Prostate gland (tissue), 2 donors: ENCODE data around the gene NPIPA2. TPM values are rescaled to one million over a fixed set of nuclear protein-coding genes. Genes with fewer than 3 reads are reported as not detected.
"Not testable (repeated sequence)": the region's sequence is repeated elsewhere in the genome, so short reads cannot be mapped to it uniquely, and the experiment has no call there.

Experiments
- DNase-seq: peaks from one replicate; pipeline ENCODE4 v3.0.0-alpha.2; 2019; ENCODE audit warnings: low spot score
- H3K27ac ChIP-seq, 2 donors: fragments of 200-600 bp; sonication (generic); 2 replicates each; pipeline ENCODE4 v1.5.1; 2017 to 2019
- H3K27me3 ChIP-seq: fragments of 200-600 bp; sonication (generic); replicated peaks from 2 replicates; pipeline ENCODE4 v1.5.1; 2019; ENCODE audit not compliant: insufficient read depth
- H3K36me3 ChIP-seq, 2 donors: fragments of 200-600 bp; sonication (generic); 1 replicate in 1 of 2; 2 replicates in 1 of 2; pipeline versions ENCODE4 v1.5.1 to v1.8.1; 2017 to 2019
- H3K4me1 ChIP-seq: fragments of 200-600 bp; sonication (generic); replicated peaks from 2 replicates; pipeline ENCODE4 v1.5.1; 2019
- H3K4me3 ChIP-seq, 2 donors: fragments of 200-600 bp; sonication (generic); 2 replicates each; pipeline ENCODE4 v1.5.1; 2017 to 2019
- H3K9me3 ChIP-seq: fragments of 200-600 bp; sonication (generic); 2 replicates; pipeline ENCODE4 v1.5.1; 2017
- WGBS: methylation state at CpG from one replicate; pipeline ENCODE4 v1.1.5; 2018; 5-methylcytosine and 5-hydroxymethylcytosine counted together
- intact Hi-C: fragments of 100-400 bp; cut with DNase I; formaldehyde crosslinking; loops from one replicate; pipeline ENCODE4 v1.14.2; 2022
- total RNA-seq, 2 donors: library from RNA; depleted of rRNA; stranded (reverse); fragments of >200 nt; gene quantifications; one replicate each; pipeline ENCODE4 v1.1.0, GENCODE V29; 2016

NPIPA2 gene
- 1 to 10 TPM in 1 of 2 donors, under 1 TPM in 1; 0.80 to 1.4 TPM for total RNA-seq

DNA sequence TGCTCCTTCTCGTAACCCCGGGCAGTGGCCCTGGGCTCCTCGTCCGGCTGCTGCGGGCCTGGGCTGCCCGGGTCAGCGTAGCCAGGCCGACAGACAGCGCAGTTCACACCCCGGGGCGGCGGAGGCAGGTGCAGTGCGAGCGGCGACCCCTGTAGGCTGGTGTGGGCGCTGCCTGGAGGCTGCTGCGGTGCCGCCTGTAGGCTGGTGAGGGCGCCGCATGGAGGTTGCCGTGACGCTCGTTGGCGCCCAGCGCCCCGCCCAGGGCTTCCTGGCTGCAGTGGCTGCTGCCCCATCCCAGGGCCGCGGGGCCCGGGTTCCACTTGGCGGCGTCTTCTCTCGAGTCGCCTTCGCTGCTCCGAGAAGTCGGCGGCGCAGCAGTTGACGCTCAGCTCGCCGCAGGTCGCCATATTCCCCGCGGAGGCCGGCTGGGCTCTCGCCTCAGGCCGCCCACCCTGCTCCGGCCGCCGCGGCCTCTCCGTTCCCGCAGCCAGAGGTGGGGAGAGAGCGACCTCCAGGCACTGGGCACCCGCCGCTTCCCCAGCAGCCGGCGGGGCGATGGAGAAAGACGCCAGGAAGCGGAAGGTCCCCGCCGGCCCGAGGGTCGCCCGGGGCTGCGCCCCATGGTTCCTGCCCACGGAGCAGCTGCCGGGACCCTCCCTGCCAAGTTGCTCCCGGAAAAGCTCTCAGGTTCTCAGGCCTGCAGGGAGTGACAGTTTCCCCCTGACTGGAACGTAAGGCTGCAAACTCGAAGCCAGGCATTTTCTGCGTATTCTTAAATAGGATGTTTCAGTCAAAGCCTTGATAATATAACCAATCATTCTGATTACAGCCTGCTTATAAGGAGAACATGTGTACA lies at the start of gene NPIPA2:
NPIPA2 (plus strand) TSS at position 261 of the 856 bp plus-strand sequence. CDS start 5,533 bp downstream, outside the sequence.
- DNase-seq, H3K27me3 ChIP-seq, H3K4me1 ChIP-seq, intact Hi-C loops, H3K9me3 ChIP-seq, H3K36me3 ChIP-seq, H3K4me3 ChIP-seq, H3K27ac ChIP-seq: not testable (repeated sequence)
- WGBS, result no CpG with 5 or more reads among the region's 73 CpGs

DNA sequence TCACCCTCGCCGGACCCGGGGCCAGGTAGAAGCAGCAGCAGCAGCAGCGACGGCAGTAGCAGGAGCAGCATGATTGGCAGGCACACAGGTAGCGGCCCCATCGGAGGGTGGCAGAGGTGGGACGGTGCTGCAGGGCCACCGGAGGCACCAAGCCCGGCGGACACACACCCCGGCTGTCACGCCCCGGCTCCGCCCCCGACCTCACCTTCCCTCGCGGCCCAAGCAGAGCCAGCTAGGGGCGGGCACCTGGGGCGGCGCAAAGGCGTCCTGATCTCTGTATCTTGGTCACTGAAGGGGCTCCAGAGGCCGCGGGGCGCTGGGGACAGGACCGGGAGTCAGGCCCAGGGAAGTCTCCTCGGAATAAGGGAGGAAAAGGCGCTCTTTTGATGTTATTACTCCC lies 48.2 kb upstream of the NPIPA2 start, which contains the start of gene PLA2G10:
PLA2G10 (minus strand) TSS at position 180 of the 400 bp plus-strand sequence; CDS start at position 101, 79 bp downstream.
- H3K4me3 ChIP-seq, intact Hi-C loops, H3K36me3 ChIP-seq, H3K4me1 ChIP-seq, H3K27ac ChIP-seq, DNase-seq, H3K27me3 ChIP-seq, H3K9me3 ChIP-seq: not testable (repeated sequence)
- no CpG with 5 or more reads among the region's 28 CpGs for WGBS

DNA sequence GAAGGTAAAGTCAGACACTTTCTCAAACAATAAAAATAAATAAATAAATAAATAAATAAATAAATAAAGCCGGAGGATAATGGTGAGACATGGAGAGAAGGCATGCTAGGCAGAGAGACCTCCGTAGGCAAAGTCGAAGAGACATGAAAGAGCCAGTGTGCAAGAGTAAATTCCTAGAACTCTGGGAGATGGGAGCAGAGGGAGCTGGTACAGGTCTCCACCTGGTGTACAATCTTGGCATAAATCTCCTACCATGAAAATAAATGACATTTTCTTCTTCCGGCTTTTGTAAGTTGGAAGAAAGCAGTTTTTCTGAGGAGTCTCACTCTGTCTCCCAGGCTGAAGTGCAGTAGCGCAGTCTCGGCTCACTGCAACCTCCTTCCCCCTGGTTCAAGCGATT lies 40.5 kb upstream of the NPIPA2 start:
- H3K4me1 ChIP-seq, H3K9me3 ChIP-seq, H3K27me3 ChIP-seq, H3K4me3 ChIP-seq, H3K36me3 ChIP-seq, DNase-seq, intact Hi-C loops, H3K27ac ChIP-seq: not testable (repeated sequence)
- 43% methylated on average over 3 of the region's 7 CpGs for WGBS

DNA sequence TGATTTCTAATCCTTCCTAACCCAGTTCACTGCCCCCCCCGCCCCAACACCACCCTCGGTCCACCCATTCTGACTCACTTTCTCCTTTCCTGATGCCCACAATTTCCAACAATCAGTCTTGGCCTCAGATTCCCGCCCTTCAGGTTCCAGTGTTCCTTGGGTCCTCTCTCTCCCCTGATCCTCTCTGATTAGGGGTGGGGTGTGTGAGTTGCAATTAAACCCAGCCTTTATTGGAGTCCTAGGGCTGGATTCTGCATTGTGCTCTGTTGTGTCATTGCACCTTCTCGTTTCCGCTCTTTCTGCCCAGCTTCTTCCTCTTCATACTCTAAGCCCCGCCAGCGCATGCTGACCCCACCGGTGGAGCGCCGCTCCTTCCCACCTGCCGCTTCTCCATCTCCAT lies 39.7 kb upstream of the NPIPA2 start:
- intact Hi-C loops, result not testable (repeated sequence)

DNA sequence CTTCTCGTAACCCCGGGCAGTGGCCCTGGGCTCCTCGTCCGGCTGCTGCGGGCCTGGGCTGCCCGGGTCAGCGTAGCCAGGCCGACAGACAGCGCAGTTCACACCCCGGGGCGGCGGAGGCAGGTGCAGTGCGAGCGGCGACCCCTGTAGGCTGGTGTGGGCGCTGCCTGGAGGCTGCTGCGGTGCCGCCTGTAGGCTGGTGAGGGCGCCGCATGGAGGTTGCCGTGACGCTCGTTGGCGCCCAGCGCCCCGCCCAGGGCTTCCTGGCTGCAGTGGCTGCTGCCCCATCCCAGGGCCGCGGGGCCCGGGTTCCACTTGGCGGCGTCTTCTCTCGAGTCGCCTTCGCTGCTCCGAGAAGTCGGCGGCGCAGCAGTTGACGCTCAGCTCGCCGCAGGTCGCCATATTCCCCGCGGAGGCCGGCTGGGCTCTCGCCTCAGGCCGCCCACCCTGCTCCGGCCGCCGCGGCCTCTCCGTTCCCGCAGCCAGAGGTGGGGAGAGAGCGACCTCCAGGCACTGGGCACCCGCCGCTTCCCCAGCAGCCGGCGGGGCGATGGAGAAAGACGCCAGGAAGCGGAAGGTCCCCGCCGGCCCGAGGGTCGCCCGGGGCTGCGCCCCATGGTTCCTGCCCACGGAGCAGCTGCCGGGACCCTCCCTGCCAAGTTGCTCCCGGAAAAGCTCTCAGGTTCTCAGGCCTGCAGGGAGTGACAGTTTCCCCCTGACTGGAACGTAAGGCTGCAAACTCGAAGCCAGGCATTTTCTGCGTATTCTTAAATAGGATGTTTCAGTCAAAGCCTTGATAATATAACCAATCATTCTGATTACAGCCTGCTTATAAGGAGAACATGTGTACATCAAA lies 38.9 kb upstream of the NPIPA2 start, which contains the start of gene NPIPA3:
NPIPA3 (plus strand) TSS at position 256 of the 856 bp plus-strand sequence. CDS start 5,533 bp downstream, outside the sequence.
- H3K4me1 ChIP-seq, H3K9me3 ChIP-seq, intact Hi-C loops, H3K36me3 ChIP-seq, DNase-seq, H3K4me3 ChIP-seq, H3K27me3 ChIP-seq, H3K27ac ChIP-seq: not testable (repeated sequence)
- no CpG with 5 or more reads among the region's 73 CpGs for WGBS

More for the DNA sequence above, 39.7 kb upstream of the NPIPA2 start:
- not testable (repeated sequence) for H3K4me1 ChIP-seq, H3K9me3 ChIP-seq, DNase-seq, H3K27ac ChIP-seq, H3K27me3 ChIP-seq, H3K4me3 ChIP-seq, H3K36me3 ChIP-seq
- no CpG with 5 or more reads among the region's 11 CpGs for WGBS

DNA sequence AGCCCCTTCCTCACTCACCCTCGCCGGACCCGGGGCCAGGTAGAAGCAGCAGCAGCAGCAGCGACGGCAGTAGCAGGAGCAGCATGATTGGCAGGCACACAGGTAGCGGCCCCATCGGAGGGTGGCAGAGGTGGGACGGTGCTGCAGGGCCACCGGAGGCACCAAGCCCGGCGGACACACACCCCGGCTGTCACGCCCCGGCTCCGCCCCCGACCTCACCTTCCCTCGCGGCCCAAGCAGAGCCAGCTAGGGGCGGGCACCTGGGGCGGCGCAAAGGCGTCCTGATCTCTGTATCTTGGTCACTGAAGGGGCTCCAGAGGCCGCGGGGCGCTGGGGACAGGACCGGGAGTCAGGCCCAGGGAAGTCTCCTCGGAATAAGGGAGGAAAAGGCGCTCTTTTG lies 9.1 kb upstream of the NPIPA2 start:
- intact Hi-C loops, H3K4me1 ChIP-seq, H3K27me3 ChIP-seq, H3K9me3 ChIP-seq, H3K4me3 ChIP-seq, H3K27ac ChIP-seq, DNase-seq, H3K36me3 ChIP-seq: not testable (repeated sequence)
- no CpG with 5 or more reads among the region's 28 CpGs for WGBS

DNA sequence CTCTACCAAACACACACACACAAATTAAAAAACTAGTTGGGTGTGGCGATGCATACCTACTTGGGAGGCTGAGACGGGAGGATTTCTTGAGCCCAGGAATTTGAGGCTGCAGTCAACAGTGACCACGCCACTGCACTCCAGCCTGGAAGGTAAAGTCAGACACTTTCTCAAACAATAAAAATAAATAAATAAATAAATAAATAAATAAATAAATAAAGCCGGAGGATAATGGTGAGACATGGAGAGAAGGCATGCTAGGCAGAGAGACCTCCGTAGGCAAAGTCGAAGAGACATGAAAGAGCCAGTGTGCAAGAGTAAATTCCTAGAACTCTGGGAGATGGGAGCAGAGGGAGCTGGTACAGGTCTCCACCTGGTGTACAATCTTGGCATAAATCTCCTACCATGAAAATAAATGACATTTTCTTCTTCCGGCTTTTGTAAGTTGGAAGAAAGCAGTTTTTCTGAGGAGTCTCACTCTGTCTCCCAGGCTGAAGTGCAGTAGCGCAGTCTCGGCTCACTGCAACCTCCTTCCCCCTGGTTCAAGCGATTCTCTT lies 1.4 kb upstream of the NPIPA2 start:
- H3K9me3 ChIP-seq, H3K4me3 ChIP-seq, H3K36me3 ChIP-seq, H3K27me3 ChIP-seq, H3K27ac ChIP-seq, intact Hi-C loops, DNase-seq, H3K4me1 ChIP-seq: not testable (repeated sequence)
- no CpG with 5 or more reads among the region's 10 CpGs for WGBS

DNA sequence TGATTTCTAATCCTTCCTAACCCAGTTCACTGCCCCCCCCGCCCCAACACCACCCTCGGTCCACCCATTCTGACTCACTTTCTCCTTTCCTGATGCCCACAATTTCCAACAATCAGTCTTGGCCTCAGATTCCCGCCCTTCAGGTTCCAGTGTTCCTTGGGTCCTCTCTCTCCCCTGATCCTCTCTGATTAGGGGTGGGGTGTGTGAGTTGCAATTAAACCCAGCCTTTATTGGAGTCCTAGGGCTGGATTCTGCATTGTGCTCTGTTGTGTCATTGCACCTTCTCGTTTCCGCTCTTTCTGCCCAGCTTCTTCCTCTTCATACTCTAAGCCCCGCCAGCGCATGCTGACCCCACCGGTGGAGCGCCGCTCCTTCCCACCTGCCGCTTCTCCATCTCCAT lies 539 bp upstream of the NPIPA2 start:
- H3K36me3 ChIP-seq, H3K27ac ChIP-seq, H3K27me3 ChIP-seq, DNase-seq, H3K4me3 ChIP-seq, H3K9me3 ChIP-seq, intact Hi-C loops, H3K4me1 ChIP-seq: not testable (repeated sequence)
- WGBS, result no CpG with 5 or more reads among the region's 11 CpGs

DNA sequence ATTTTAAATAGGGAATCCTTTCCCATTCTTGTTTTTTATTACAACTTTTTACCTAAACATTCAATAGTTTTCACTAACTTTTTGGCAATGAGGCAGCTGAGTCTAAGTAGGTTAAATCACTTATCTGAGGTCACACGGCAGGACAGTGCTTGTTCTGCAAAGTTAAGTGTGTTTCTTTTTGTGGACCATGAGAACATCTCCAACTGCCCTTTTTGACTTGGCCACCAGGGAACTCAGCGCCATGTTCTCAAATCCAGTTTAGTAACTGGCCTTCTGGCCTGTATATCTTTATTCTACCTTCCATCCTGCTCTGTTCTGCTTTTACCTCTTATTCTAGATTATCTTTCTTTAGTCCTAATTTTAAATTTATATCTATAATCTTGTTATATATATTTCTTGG lies 31.3 kb downstream of the NPIPA2 start:
- H3K4me1 ChIP-seq, DNase-seq, H3K4me3 ChIP-seq, H3K27me3 ChIP-seq, H3K36me3 ChIP-seq, H3K9me3 ChIP-seq, intact Hi-C loops, H3K27ac ChIP-seq: not testable (repeated sequence)
- WGBS, result no CpG with 5 or more reads among the region's 2 CpGs

DNA sequence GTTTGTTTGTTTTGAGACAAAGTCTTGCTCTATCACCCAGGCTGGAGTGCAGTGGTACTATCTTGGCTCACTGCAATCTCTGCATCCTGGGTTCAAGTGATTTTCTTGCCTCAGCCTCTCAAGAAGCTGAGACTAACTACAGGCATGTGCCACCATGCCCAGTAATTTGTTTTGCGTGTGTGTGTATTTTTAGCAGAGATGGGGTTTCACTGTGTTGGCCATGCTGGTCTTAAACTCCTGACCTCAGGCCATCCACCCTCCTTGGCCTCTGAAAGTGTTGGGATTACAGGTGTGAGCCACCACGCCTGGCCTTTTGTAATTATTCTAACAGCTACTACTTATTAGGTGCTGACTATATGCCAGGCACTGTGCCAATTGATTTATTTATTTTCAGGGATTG lies 33.3 kb downstream of the NPIPA2 start:
- H3K36me3 ChIP-seq, H3K27me3 ChIP-seq, H3K9me3 ChIP-seq, H3K4me3 ChIP-seq, DNase-seq, H3K27ac ChIP-seq, H3K4me1 ChIP-seq, intact Hi-C loops: not testable (repeated sequence)
- WGBS, result no CpG with 5 or more reads among the region's 2 CpGs

DNA sequence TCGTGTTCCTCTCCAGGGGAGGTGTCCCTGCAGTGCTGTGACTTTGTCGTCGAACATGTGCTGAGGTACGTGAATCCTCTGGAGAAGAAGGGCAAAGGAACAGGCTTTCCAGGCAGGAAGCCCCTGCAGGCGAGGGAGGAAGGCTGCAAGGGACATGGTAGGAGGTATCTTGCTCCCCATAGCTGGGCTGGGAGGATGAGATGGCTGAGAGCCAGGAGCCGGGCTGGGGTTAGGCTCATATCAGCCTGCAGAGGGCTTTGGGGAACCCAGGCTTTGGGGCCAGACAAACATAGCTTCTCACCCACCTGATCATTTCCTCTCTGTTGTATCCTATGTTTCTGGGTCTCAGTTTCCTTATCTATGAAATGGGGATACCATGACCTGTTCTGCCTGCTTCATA lies 34.4 kb downstream of the NPIPA2 start:
- H3K27ac ChIP-seq, intact Hi-C loops, DNase-seq, H3K36me3 ChIP-seq, H3K4me3 ChIP-seq, H3K27me3 ChIP-seq, H3K9me3 ChIP-seq, H3K4me1 ChIP-seq: not testable (repeated sequence)
- no CpG with 5 or more reads among the region's 6 CpGs for WGBS

DNA sequence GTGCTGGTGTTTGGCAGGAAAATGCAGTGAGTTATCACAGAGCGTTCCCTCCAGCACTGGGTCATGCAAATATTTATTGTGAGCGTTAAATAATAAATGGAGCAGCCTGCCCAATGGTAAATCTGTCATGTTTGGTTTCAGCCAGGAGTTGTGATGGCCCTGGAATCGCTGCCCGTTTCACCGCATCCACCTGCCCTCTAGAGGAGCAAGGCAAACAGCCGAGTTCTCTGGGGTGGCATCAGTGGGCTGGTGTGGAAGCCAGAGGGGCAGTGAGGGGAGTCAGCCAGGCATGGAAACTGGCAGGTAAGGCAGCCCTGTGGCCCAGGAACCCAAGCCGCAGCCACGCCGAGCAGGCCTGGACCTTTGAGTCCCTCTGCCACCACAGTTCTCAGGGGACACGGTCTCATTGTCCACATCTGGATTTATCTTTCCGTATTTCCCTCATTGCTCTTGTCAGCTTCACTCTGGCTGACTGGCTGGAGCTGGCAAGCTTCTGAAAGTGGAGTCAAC lies 37.1 kb downstream of the NPIPA2 start:
- H3K4me1 ChIP-seq, H3K9me3 ChIP-seq, H3K27ac ChIP-seq, H3K4me3 ChIP-seq, H3K36me3 ChIP-seq, H3K27me3 ChIP-seq, intact Hi-C loops, DNase-seq: not testable (repeated sequence)
- WGBS, result 100% methylated on average over 1 of the region's 11 CpGs
